GM19395 (cell line): Measurements from ENCODE around the gene SMPD1.

Experiments used
- ATAC-seq: cut with Tn5 transposase; IDR thresholded peaks from one replicate; pipeline ENCODE4 v1.9.1; 2021; ENCODE audit warnings: mild to moderate bottlenecking, moderate library complexity; ENCODE audit not compliant: unreplicated experiment

The SMPD1 gene

GRCh38 chr11:6389905-6390717 is at the start of gene SMPD1:
TSS of gene SMPD1 (plus strand) at chr11:6390474. CDS start at chr11:6390599, 125 bp downstream.
- ATAC-seq, result peak; percentile 96

- ATAC-seq, result no peak
Observed at GRCh38 chr11:6345366-6345765, 44.9 kb upstream of the SMPD1 start.

GRCh38 chr11:6350043-6350442 is 40.2 kb upstream of the SMPD1 start:
- ATAC-seq, result no peak

DNA sequence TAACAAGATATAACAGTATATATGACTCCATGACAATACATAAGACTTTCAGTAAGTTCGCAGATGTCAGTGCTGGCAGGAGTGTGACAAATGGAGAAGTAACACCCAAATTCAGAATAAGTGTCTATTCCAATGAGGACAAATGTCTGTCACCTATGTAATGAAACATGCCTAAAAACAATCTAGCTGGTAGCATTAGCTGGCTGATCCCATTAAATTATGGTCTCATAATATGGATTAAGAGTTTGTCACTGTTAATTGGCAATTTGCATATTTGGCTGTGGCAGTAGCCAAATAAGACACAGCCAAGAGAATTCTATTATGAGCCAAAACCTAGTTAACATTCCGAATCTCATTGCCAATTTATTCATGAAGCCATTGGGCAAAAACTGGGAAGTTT is 39.8 kb upstream of the SMPD1 start:
- no peak for ATAC-seq

- no peak for ATAC-seq
Observed at GRCh38 chr11:6351782-6352382, 38.4 kb upstream of the SMPD1 start.

DNA sequence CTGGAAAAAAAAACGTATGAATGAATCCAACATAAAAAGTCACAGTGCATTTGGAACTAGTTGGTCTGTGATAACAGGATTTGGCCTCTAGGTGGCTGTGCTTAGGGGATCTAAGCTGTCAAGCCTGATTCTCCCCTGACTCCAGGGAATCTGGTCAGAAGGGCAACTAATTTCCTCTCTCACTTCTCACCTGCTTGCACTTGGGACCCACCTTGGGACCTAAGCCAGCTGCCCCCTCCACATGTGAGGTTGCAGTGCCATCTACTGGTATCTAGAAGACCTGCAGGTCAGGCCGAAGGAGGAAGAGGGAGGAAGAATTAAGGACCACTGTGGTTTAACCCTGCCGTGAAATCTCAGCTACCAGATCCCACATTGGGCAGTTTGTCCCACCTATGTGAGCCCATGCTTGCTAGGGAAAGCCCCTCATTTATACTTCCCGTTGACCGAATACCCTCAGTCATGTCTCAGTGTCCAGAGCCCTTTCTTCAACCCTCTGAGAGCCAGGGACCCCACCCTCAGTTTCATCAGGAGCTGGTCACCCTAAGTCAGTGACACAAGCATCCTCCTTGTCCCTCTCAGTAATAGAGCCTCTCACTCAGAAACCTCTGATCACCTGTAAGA is 36.8 kb upstream of the SMPD1 start:
- peak; percentile 90 for ATAC-seq

GRCh38 chr11:6354651-6355485 is 35.4 kb upstream of the SMPD1 start:
- ATAC-seq, result no peak

DNA sequence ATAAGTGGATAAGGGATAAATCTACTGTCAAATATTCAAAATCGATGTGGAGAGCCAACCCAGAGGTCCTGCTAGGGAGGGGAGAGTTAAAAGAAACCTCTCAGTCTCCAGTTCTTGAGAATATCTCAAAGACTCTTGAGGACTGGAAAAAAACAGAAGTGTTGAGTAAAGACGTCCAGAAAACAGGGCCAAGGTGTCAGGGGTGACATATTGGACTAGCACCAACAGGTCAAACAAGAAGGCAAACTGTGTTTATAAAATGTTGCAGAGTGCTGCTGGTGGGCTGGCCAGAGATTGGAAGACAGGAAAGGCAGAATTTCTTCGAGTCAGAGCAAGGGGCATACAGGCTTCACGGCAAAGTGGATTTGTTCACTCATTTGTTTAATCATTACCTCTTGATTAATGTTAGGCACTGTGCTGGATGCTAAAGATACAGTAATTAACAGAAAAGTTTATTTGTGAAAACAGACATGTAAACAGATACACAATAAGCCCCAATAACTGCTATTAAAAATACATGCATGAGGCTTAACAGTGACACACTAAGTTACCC is 33.7 kb upstream of the SMPD1 start:
- ATAC-seq, result no peak

GRCh38 chr11:6357222-6357621 is 33.1 kb upstream of the SMPD1 start:
- ATAC-seq, result no peak

DNA sequence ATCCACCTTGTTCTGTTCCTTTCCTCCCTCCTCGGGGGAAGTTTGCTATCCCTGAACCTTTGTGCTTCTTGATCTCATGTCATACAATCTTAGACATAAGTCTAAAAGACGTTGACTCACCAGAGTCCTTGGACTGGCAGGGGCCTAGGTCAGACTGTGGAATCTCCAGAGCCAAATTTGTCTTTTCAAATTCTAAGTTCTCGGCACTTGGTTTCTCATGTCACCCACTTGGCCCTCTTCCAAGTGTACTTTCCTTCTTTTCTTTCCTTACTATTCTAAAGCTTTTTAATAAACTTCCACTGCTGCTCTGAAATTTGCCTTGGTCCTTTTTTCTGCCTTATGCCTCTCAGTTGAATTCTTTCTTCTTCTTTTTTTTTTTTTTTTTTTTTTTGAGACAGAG is 30.1 kb upstream of the SMPD1 start:
- no peak for ATAC-seq

- ATAC-seq, result no peak
Observed at GRCh38 chr11:6362185-6362872, 27.9 kb upstream of the SMPD1 start.

DNA sequence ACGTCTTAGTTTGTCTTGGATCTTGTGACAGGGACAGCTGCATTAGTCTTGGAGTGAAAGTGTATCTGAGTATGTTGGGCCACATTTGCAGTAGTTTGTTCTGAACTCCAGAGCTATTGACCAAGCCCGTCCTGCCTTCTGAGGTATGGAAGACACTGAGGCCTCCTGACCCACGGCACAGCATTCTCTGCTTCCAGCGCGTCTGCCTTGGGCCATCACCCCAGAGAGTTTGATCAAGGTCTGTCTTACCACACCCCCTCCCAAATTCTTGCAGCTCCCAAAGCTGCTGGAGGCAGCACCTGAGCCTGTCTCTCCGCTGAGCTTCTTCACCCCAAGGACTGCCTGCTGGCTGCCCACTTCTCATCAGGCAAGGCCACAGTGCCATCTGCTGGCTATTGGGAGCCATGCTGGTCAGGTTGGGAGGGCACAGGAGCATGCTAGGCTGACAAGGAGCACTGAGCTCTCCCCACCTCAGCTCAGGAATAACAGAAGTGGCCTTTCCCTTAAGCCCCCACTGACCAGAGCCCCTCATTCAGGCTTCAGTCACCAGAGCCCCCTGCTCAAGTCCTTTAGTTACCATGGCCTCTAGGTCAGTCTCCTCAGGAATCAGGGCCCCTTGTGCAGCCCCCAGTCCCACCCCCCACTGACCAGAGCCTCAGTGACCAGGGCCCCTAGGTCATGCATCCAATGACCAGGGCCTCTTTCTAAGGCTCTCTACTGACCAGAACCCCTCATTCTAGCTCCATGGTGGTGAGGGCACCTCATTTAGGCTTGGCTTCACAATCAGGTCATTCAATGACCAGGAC is 27.2 kb upstream of the SMPD1 start:
- peak; percentile 87 for ATAC-seq

GRCh38 chr11:6365659-6366058 is 24.6 kb upstream of the SMPD1 start:
- no peak for ATAC-seq

DNA sequence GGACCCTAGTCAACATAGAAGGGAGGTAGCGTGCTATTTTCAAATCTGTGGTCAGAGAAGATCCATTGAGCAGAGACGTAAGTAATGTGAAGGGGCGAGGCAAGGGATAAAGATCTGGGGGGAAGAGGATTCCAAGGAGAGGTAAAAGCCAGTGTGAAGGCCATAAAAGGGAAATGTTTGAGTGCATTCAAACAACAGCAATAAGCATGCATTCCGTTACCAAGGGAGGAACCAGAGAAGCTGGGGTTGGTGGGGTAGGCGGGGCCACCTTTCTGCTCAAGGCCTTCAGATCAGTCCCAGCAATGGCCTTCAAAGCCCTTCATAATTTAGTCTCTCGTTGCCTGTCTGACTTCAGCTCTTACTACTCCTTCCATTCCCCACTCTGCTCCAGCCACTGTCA is 18.4 kb upstream of the SMPD1 start:
- no peak for ATAC-seq

DNA sequence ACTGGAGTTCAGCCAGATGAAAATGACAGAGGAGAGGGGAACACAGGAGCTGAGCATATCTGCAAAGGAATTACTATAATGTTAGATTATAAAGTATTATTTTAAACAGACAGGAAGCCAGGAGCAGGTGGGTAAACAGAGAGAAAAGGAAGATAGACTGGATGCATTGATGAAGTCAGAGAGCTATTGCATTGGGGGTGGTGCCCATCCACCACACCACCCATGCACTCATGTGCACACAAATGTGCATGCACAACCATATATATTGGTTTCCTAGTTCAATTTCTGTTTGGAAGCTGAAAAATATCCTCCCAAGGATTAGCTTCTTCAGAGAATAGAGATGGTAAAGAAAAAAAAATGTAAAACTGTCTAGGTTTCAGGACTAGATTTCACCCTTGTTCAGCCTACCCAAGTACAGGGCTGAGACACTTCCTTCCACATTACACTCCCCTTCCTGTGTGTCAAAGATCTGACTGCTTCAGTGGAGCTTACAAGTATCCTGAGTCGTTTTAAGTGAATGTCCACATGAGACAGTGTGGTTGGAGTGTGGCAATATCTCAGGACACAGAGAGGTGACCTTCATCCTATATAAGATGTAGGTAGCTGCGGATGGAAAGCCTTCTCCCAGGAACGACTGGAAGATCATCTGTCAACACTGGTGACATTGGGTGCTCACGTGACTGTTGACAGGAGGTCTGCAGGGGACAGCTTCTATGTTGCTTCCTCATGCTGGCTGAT is 12.2 kb upstream of the SMPD1 start:
- peak; percentile 68 for ATAC-seq

DNA sequence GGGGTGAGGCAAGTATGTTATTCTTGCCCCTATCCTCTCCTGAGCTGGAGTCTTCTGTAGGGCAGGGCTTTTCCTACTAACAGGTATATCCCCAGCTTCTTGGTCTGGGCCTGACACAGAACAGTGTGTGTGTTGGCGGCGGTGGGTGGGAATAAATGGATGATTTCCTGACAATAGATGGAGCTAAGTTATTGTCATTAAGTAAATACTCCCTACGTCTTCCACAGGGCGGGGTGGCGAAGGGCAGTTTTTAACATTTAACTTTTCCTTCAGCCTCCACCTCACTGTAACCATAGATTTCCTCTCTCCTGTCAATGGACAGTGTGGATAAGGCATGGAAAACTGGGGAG is 11.7 kb upstream of the SMPD1 start:
- no peak for ATAC-seq

DNA sequence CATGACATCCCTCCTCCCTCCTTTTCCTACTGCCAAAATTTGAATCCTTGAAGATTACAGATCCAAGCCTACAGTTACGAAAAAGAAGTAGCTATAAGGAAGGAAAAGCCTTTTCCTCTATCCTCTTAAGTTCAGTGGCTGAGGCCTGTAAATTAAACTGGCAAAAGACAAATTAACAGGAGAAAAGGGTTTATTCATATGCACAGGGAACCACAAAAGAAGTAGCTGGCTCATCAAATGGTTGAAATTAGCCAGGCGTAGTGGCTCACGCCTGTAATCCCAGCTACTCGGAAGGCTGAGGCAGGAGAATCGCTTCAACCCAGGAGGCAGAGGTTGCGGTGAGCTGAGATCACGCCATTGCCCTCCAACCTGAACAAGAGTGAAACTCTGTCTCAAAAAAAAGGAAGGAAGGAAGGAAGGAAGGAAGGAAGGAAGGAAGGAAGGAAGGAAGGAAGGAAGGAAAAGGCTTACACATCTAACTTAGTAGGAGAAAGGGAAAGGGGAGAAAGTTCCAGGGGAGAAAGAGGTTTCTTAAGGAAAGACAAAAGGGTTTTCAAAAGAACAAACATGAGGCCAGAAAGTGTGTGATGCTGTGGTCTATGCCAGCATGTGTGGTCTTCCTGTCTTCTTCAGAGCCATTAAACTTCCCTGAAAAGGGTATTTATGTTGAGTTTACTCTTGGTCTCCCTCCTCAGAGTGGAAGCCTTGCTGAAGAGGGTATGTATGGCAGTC is 5.1 kb upstream of the SMPD1 start:
- no peak for ATAC-seq
